BJ (cell line): ENCODE data around the gene CIB1. TPM values are rescaled to one million over a fixed set of nuclear protein-coding genes. Genes with fewer than 3 reads are reported as not detected.

Source experiments
- CTCF ChIA-PET: fragments of 350-600 bp; formaldehyde crosslinking; extraction: SDS; loops from one replicate; lab custom pipeline; 2021; ENCODE audit warnings: antibody characterized with exemption, inconsistent platforms; lab: Yijun Ruan, JAX
- POLR2A ChIA-PET: fragments of 300-600 bp; sonication (Branson Sonifier 250); formaldehyde crosslinking; extraction: SDS; loops from one replicate; lab custom pipeline; 2021; ENCODE audit warnings: antibody characterized with exemption; lab: Charles Lee
- DNase-seq: peaks from one replicate; pipeline ENCODE4 v3.0.0-alpha.2; 2011; ENCODE audit warnings: low read depth
- H3K27me3 ChIP-seq: 2 replicates; pipeline ENCODE4 v1.6.0; 2011; ENCODE audit warnings: low read length; ENCODE audit not compliant: control insufficient read depth, insufficient read depth
- H3K36me3 ChIP-seq: 2 replicates; pipeline ENCODE4 v1.5.1; 2011; ENCODE audit warnings: low read length; ENCODE audit not compliant: control insufficient read depth, insufficient read depth
- H3K4me3 ChIP-seq: 2 replicates; pipeline ENCODE4 v1.5.1; 2011; ENCODE audit warnings: low read depth, mild to moderate bottlenecking, control low read depth, low read length
- CTCF ChIP-seq: IDR thresholded peaks from 2 replicates; pipeline ENCODE4 v1.5.1; 2011; ENCODE audit warnings: low read depth, mild to moderate bottlenecking, control low read depth, inconsistent platforms, low read length, moderate library complexity; ENCODE audit not compliant: insufficient read depth
- polyA plus RNA-seq: library from polyadenylated mRNA; depleted of rRNA; stranded (reverse); fragments of >200 nt; gene quantifications from 2 replicates; pipeline ENCODE4 v1.2.3, GENCODE V29; 2011

The CIB1 gene
- polyA plus RNA-seq, 1 experiment: 102 TPM

GRCh38 chr15:90223441-90224165, 10.1 kb downstream of the CIB1 start:
- ChIA-PET POLR2A (no interaction called here), CTCF (interaction anchor here (1.4 to 3.5 kb wide), 2 partner anchors 9 to 79 kb away, joined by 4 to 35 read pairs; no protein-coding TSS in a partner anchor)
- Histone ChIP-seq H3K36me3 (peaks cover 25% of the 10 kb centered on the region), H3K27me3 (no peaks in the 10 kb centered on the region), H3K4me3 (no peak overlapping the region)
- DNase-seq: no peak
- TF ChIP-seq CTCF: no peak

GRCh38 chr15:90222547-90222946, 11.2 kb downstream of the CIB1 start:
- Histone ChIP-seq H3K36me3 (peaks cover 24% of the 10 kb centered on the region), H3K4me3 (no peak overlapping the region), H3K27me3 (no peaks in the 10 kb centered on the region)
- ChIA-PET CTCF (interaction anchor here (0.6 to 3.5 kb wide), 7 partner anchors 9 to 147 kb away, joined by 3 to 46 read pairs (median 7); partner anchors contain the start of genes CIB1 and GDPGP1), POLR2A (no interaction called here)
- DNase-seq: no peak
- no peak for TF ChIP-seq CTCF

GRCh38 chr15:90221246-90221900, 12.4 kb downstream of the CIB1 start:
- ChIA-PET CTCF (interaction anchor here (0.5 to 5.5 kb wide), 35 partner anchors 10 to 896 kb away, joined by 3 to 46 read pairs (median 4); partner anchors contain the start of genes CIB1, GDPGP1, IDH2 and SEMA4B), POLR2A (no interaction called here)
- peak; percentile 92 for TF ChIP-seq CTCF
- no peak for DNase-seq
- Histone ChIP-seq H3K27me3 (no peaks in the 10 kb centered on the region), H3K36me3 (peaks cover 23% of the 10 kb centered on the region), H3K4me3 (no peak overlapping the region)

- TF ChIP-seq CTCF: peak; percentile 78
- POLR2A ChIA-PET: no interaction called here
- no peak for DNase-seq
- CTCF ChIA-PET: interaction anchor here (0.9 to 5.5 kb wide), 3 partner anchors 55 to 119 kb away, joined by 3 to 43 read pairs (median 19); partner anchors contain the start of gene IDH2
- Histone ChIP-seq H3K4me3 (no peak overlapping the region), H3K36me3 (peaks cover 12% of the 10 kb centered on the region), H3K27me3 (no peaks in the 10 kb centered on the region)
Measured at GRCh38 chr15:90219421-90220141, 14.2 kb downstream of the CIB1 start.
